ENCODE results near the gene NAGPA.

- no peak for TF ChIP-seq CTBP2 (IDR thresholded peaks at IDR 0.05; ENCODE audit: borderline replicate concordance, insufficient read depth, insufficient read length, low read length)
- TF ChIP-seq RNF2 (IDR thresholded peaks at IDR 0.05; ENCODE audit: borderline replicate concordance, low read depth, low read length, missing control alignments, poor library complexity, severe bottlenecking), result no peak
- TF ChIP-seq RAD21 (IDR thresholded peaks at IDR 0.05 in 1 of 2, conservative IDR thresholded peaks at IDR 0.05 in 1 of 2; ENCODE audit: low read depth in 2 of 2, low read length in 2 of 2), result no peak
- TF ChIP-seq JUN (IDR thresholded peaks at IDR 0.05; ENCODE audit: low read depth, low read length), result no peak
- TF ChIP-seq EZH2 (IDR thresholded peaks at IDR 0.05; ENCODE audit: low read depth, low read length, severe bottlenecking), result no peak
- TF ChIP-seq CTCF (IDR thresholded peaks at IDR 0.05; ENCODE audit: control extremely low read depth in 1 of 3, insufficient read depth in 1 of 3, low read depth in 1 of 3, low read length in 3 of 3), result no peak
- TF ChIP-seq CHD1 (IDR thresholded peaks at IDR 0.05; ENCODE audit: low read depth, low read length), result no peak
- no peak for TF ChIP-seq TAF1 (IDR thresholded peaks at IDR 0.05; ENCODE audit: low read depth, low read length)
- no peak for TF ChIP-seq POLR2AphosphoS5 (IDR thresholded peaks at IDR 0.05; ENCODE audit: low read depth, low read length)
- TF ChIP-seq TAF7 (optimal IDR thresholded peaks at IDR 0.05; ENCODE audit: borderline replicate concordance, low read depth, low read length), result no peak
- TF ChIP-seq RXRA (IDR thresholded peaks at IDR 0.05; ENCODE audit: insufficient read depth, low read depth, low read length), result no peak
- no peak for TF ChIP-seq POLR2A (IDR thresholded peaks at IDR 0.05; ENCODE audit: control extremely low read depth in 1 of 2, low read depth in 2 of 2, low read length in 2 of 2)
- TF ChIP-seq ATF3 (IDR thresholded peaks at IDR 0.05; ENCODE audit: insufficient read depth, low read depth, low read length), result no peak
- TF ChIP-seq SP2 (IDR thresholded peaks at IDR 0.05; ENCODE audit: low read length), result no peak
Observed at GRCh38 chr16:5016967-5017677, 16.6 kb downstream of the NAGPA start.

Data from H1 (cell line).